RWPE2 (cell line): ENCODE measurements around the gene KLHDC7B.
A peak's percentile ranks its signal among the peaks of the same experiment; 100 is the strongest.

Experiments
- ATAC-seq: fragments of 200-7000 bp; cut with Tn5 transposase; 3 replicates; pipeline ENCODE4 v1.9.1; 2021; ENCODE audit warnings: low read depth
- DNase-seq: peaks from one replicate; pipeline ENCODE4 v3.0.0-alpha.2; 2020; ENCODE audit warnings: low spot score
- H3K27ac ChIP-seq: fragments of 450-650 bp; 2 replicates; pipeline ENCODE4 v1.5.1; 2017; ENCODE audit warnings: mild to moderate bottlenecking; ENCODE audit not compliant: poor library complexity, severe bottlenecking
- H3K27me3 ChIP-seq: fragments of 250-450 bp; sonication (Bioruptor Pico); 2 replicates; pipeline ENCODE4 v1.5.1; 2021; ENCODE audit warnings: mild to moderate bottlenecking, moderate library complexity; ENCODE audit not compliant: insufficient read depth, poor library complexity, severe bottlenecking
- H3K36me3 ChIP-seq: fragments of 250-450 bp; sonication (Bioruptor Pico); 2 replicates; pipeline ENCODE4 v1.5.1; 2020; ENCODE audit warnings: low read depth, mild to moderate bottlenecking, moderate library complexity
- H3K4me1 ChIP-seq: fragments of 250-450 bp; sonication (Bioruptor Pico); 2 replicates; pipeline ENCODE4 v1.5.1; 2021; ENCODE audit warnings: mild to moderate bottlenecking, moderate library complexity; ENCODE audit not compliant: insufficient read depth, poor library complexity, severe bottlenecking
- H3K4me3 ChIP-seq: fragments of 250-450 bp; sonication (Bioruptor Pico); 2 replicates; pipeline ENCODE4 v1.5.1; 2021; ENCODE audit warnings: mild to moderate bottlenecking, moderate library complexity; ENCODE audit not compliant: severe bottlenecking
- H3K9me3 ChIP-seq: fragments of 250-450 bp; sonication (Bioruptor Pico); 2 replicates; pipeline ENCODE4 v1.5.1; 2021; ENCODE audit warnings: mild to moderate bottlenecking, moderate library complexity; ENCODE audit not compliant: severe bottlenecking
- CTCF ChIP-seq: fragments of 450-650 bp; IDR thresholded peaks from one replicate; pipeline ENCODE4 v1.5.1; 2017; ENCODE audit warnings: mild to moderate bottlenecking, moderate library complexity; ENCODE audit not compliant: poor library complexity, severe bottlenecking

Gene KLHDC7B

GRCh38 chr22:50529897-50530579, 15.7 kb upstream of the KLHDC7B start, which contains the start of gene TYMP:
TSS of gene TYMP (minus strand) at chr22:50530012. CDS start at chr22:50529709, 303 bp downstream.
- peak; percentile 35 for ATAC-seq
- no peaks in the 10 kb centered on the region for H3K4me1 ChIP-seq

GRCh38 chr22:50530580-50530876, 15.2 kb upstream of the KLHDC7B start:
- H3K4me1 ChIP-seq, result no peaks in the 10 kb centered on the region
- peak overlapping the region; percentile 81 for H3K27ac ChIP-seq
- no peaks in the 10 kb centered on the region for H3K27me3 ChIP-seq

More at GRCh38 chr22:50529897-50530579, 15.7 kb upstream of the KLHDC7B start, which contains the start of gene TYMP:
- DNase-seq, result peak; percentile 83
- no peaks in the 10 kb centered on the region for H3K9me3 ChIP-seq
- H3K27me3 ChIP-seq, result no peaks in the 10 kb centered on the region
- TF ChIP-seq CTCF, result no peak
- H3K27ac ChIP-seq, result peak within 1 kb of the TSS; percentile 81
- H3K4me3 ChIP-seq, result peak within 1 kb of the TSS; percentile 67
- no peaks in the 10 kb centered on the region for H3K36me3 ChIP-seq

GRCh38 chr22:50530877-50531545, 14.7 kb upstream of the KLHDC7B start:
- H3K27ac ChIP-seq, result peak overlapping the region; percentile 81
- DNase-seq (peak; percentile 87), ATAC-seq (peak; percentile 46)
- no peaks in the 10 kb centered on the region for H3K9me3 ChIP-seq
- no peaks in the 10 kb centered on the region for H3K27me3 ChIP-seq
- H3K36me3 ChIP-seq, result no peaks in the 10 kb centered on the region
- no peaks in the 10 kb centered on the region for H3K4me1 ChIP-seq
- peak overlapping the region; percentile 67 for H3K4me3 ChIP-seq
- TF ChIP-seq CTCF, result no peak

More at GRCh38 chr22:50530580-50530876, 15.2 kb upstream of the KLHDC7B start:
- Histone ChIP-seq H3K4me3 (peak overlapping the region; percentile 67), H3K9me3 (no peaks in the 10 kb centered on the region), H3K36me3 (no peaks in the 10 kb centered on the region)
- DNase-seq (no peak), ATAC-seq (no peak)
- TF ChIP-seq CTCF, result no peak

- H3K4me3 ChIP-seq, result peak overlapping the region; percentile 67
- no peaks in the 10 kb centered on the region for H3K36me3 ChIP-seq
- H3K9me3 ChIP-seq, result no peaks in the 10 kb centered on the region
- no peak for TF ChIP-seq CTCF
- DNase-seq (peak; percentile 71), ATAC-seq (peak; percentile 27)
- no peaks in the 10 kb centered on the region for H3K4me1 ChIP-seq
- H3K27ac ChIP-seq, result peak overlapping the region; percentile 81
- no peaks in the 10 kb centered on the region for H3K27me3 ChIP-seq
Measured at GRCh38 chr22:50531546-50531961, 14.1 kb upstream of the KLHDC7B start.
